Fibroblast of lung (primary cell): ENCODE data around the gene CNKSR3.

Experiments
- CTCF ChIP-seq, 2 donors: IDR thresholded peaks in 1 of 2; conservative IDR thresholded peaks in 1 of 2; 1 replicate in 1 of 2; 2 replicates in 1 of 2; pipeline ENCODE4 v1.5.1; 2011 to 2012; ENCODE audit warnings: low read length in 2 of 2, control low read depth in 1 of 2, inconsistent platforms in 1 of 2, low read depth in 1 of 2, mild to moderate bottlenecking in 1 of 2
- EZH2 ChIP-seq: IDR thresholded peaks from 2 replicates; pipeline ENCODE4 v1.5.1; 2012; ENCODE audit warnings: low read length, control low read depth, mild to moderate bottlenecking; ENCODE audit errors: missing control alignments

GRCh38 chr6:154479351-154479769 is 31.1 kb downstream of the CNKSR3 start:
- TF ChIP-seq CTCF (conservative IDR thresholded peaks at IDR 0.05 in 1 of 2, IDR thresholded peaks at IDR 0.05 in 1 of 2; ENCODE audit: low read depth in 1 of 2, low read length in 2 of 2) (no peak), EZH2 (no peak)
